Choroid plexus epithelial cell (primary cell): ENCODE measurements around the gene GABRG3.

Source experiments
- DNase-seq: peaks from one replicate; pipeline ENCODE4 v3.0.0-alpha.2; 2010; ENCODE audit warnings: low read depth
- H3K4me3 ChIP-seq: 2 replicates; pipeline ENCODE4 v1.5.1; 2011; ENCODE audit warnings: low read depth, mild to moderate bottlenecking, control low read depth, low read length, moderate library complexity
- TF ChIP-seq, protein P1 (sequence below): conservative IDR thresholded peaks from 2 replicates; pipeline ENCODE4 v1.5.1; 2011; ENCODE audit warnings: low read depth, mild to moderate bottlenecking, control low read depth, inconsistent platforms, low read length, moderate library complexity

GABRG3 gene

DNA sequence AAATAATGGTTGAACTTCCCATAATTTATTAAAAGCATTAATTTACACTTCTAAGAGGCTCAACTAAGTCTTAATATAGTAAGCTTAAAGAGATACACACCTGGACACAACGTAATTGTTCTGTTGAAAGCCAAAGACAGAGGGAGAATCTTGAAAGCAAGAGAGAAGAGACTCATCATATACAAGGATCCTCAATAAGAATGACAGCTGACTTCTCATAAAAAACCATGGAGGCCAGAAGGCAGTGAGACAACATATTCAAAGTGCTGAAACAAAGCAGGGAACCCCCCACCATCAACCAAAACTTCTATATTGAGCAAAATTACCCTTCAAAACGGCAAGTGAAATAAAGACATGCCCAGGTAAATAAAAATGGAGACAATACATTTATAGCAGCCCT lies 16.6 kb upstream of the GABRG3 start:
- TF ChIP-seq, protein P1, sequence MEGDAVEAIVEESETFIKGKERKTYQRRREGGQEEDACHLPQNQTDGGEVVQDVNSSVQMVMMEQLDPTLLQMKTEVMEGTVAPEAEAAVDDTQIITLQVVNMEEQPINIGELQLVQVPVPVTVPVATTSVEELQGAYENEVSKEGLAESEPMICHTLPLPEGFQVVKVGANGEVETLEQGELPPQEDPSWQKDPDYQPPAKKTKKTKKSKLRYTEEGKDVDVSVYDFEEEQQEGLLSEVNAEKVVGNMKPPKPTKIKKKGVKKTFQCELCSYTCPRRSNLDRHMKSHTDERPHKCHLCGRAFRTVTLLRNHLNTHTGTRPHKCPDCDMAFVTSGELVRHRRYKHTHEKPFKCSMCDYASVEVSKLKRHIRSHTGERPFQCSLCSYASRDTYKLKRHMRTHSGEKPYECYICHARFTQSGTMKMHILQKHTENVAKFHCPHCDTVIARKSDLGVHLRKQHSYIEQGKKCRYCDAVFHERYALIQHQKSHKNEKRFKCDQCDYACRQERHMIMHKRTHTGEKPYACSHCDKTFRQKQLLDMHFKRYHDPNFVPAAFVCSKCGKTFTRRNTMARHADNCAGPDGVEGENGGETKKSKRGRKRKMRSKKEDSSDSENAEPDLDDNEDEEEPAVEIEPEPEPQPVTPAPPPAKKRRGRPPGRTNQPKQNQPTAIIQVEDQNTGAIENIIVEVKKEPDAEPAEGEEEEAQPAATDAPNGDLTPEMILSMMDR: no peak
- DNase-seq: no peak
- no peak overlapping the region for H3K4me3 ChIP-seq

DNA sequence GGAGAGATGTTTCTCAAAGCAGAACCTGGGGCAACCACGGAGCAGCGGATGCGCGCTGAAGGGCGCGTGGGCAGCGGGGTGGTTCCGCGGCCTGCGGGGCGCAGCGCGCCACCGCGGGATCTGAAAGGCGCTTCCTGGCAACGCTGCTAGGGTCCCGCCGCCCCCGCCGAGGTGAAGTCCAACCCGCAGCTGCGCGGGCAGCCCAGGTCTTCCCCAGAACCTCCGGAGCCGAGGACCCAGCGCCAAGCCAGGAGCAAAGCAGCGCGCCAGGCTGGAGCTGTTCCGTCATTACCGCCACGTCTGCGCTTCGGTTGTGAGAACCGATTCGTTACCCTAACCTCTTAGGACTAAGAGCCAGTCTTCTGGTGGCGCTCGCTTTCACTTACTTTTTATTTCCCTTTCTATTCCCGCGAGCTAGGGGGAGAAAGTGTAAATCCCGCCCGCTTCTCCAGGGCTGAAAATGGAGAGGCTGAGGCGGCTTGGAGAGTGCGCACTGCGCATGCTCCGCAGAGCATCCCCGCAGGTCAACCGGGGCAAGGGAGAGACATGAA lies 3.2 kb upstream of the GABRG3 start:
- DNase-seq: no peak
- no peak overlapping the region for H3K4me3 ChIP-seq
- TF ChIP-seq, protein P1: no peak

GRCh38 chr15:26968806-26969205 lies 2.2 kb upstream of the GABRG3 start:
- H3K4me3 ChIP-seq: no peak overlapping the region
- DNase-seq: no peak
- TF ChIP-seq, protein P1: no peak

GRCh38 chr15:26971271-26972018 lies 464 bp downstream of the GABRG3 start:
- no peak overlapping the region for H3K4me3 ChIP-seq
- TF ChIP-seq, protein P1: no peak
- no peak for DNase-seq

DNA sequence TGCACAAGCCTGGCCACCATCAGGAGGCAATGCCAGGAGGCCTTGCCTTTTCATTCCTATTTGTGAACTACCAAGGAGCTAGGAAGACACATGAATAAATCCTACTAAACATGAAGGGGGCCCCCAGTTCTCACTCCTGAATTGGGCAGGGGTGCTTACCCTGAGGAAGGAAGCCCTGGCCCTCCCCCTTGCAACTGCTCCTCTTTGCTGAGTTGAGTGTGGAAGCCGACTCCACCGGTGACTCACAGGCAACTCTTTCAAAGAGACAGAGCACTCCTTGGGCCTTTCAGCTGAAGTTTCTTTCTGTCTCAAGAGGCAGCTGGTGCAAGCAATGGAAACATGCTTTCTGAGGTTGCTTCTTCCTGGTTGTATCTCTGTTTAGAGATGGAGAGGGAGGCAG lies 1.7 kb downstream of the GABRG3 start:
- TF ChIP-seq, protein P1: no peak
- H3K4me3 ChIP-seq: no peak overlapping the region
- no peak for DNase-seq

DNA sequence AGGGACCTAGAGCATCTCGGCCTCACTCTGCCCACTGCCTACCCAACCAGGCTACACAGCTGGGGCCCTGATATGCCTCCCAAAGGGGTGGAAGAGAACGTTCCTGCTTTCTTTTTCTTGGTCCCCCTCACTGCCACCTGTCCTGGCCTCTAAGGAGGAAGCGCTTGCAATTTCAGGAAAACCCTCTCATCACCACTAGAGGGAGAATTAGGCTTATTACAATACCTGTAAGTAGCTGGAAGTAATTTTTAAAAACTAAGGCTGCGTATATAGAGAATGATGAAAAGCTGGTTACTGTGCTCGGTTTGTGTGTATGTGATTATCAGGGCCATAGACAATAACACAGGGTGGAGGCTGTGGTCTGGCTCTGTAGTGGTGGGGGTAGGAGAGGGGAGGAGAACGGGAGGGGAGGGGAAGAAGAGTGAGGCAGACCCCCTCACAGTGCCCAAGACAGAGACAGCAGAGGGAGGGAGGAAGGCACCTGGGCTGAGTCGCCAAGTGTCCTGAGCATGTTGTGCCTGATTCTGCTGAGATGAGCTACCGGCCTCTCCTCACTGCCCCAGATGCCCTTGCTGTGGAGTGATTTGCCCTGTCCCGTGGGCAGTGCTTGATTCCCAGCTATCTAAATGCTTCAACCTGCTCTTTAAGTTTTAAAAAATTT lies 3.3 kb downstream of the GABRG3 start:
- TF ChIP-seq, protein P1: peak; percentile 49
- peak; percentile 37 for DNase-seq
- no peak overlapping the region for H3K4me3 ChIP-seq
